HG03432 (cell line): ENCODE data around the gene ZNF236.
"Not testable (repeated sequence)": the region's sequence is repeated elsewhere in the genome, so short reads cannot be mapped to it uniquely, and the experiment has no call there.

Source experiments
- ATAC-seq: cut with Tn5 transposase; IDR thresholded peaks from one replicate; pipeline ENCODE4 v1.9.1; 2021; ENCODE audit warnings: mild to moderate bottlenecking, moderate library complexity; ENCODE audit not compliant: unreplicated experiment

Gene ZNF236

GRCh38 chr18:76985156-76985950, 163.0 kb downstream of the ZNF236 start:
- no peak for ATAC-seq

GRCh38 chr18:76985951-76986236, 163.5 kb downstream of the ZNF236 start:
- no peak for ATAC-seq

DNA sequence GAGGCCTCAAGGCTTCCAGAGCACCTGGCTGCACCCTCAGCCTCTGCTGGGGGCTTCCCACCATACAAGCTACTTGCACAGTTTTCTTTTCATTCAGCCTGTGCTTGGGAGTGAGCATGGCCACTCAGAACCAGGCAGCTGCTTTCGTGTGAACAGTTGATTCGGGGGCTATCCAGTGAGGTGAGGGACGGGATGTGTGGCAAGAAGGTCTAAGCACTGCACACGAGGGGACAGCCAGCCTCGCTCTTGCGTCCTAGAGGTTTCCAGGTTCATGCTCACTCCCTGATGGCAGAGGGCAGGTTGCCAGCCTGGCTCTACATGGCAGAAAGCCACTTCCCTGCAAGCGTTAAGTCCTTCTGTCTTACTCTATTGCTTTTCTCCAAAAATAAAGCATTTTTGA, 164.0 kb downstream of the ZNF236 start:
- no peak for ATAC-seq

- no peak for ATAC-seq
Observed at GRCh38 chr18:76988031-76988826, 165.9 kb downstream of the ZNF236 start.

DNA sequence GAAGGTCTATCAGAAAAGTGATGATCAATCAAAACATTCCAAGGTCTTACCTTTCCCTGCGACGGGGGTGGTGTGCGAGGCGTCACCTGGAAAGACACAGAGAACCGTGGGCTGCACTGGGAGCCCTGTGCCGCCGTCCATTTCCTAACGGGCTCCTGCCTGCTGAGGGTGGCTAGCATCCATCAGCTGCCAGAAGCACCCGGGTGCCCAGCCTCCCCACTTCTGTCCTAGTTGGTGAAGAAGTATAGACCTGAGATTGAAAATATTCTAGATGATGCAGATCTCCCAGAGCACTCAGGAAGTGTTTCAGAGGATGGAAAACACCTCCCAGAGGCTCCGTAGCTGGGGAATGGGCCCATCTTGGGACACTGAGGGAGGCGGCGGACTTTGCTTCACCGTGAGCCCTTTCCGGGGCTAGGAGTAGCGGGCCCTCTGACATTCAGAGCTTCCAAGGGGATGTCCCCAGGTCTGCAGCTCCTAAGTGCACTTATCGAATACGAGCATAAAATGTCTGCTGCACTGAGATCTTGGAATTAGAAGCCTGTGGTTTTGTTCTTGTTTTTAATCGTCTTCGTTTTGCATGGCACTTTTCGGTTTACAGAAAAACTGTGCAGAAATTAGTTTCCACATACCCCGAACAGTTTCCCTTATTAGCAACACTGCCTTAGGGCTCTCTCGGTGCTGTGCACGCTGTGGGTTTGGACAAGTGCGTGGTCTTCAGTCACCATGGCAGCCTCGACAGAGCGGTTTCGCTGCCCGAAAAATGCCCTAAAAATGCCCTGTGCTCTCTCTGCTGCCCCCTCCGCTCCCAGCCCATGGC, 166.7 kb downstream of the ZNF236 start:
- no peak for ATAC-seq

- no peak for ATAC-seq
Observed at GRCh38 chr18:76989647-76990190, 167.4 kb downstream of the ZNF236 start.

GRCh38 chr18:76990343-76991020, 168.1 kb downstream of the ZNF236 start:
- ATAC-seq: not testable (repeated sequence)

DNA sequence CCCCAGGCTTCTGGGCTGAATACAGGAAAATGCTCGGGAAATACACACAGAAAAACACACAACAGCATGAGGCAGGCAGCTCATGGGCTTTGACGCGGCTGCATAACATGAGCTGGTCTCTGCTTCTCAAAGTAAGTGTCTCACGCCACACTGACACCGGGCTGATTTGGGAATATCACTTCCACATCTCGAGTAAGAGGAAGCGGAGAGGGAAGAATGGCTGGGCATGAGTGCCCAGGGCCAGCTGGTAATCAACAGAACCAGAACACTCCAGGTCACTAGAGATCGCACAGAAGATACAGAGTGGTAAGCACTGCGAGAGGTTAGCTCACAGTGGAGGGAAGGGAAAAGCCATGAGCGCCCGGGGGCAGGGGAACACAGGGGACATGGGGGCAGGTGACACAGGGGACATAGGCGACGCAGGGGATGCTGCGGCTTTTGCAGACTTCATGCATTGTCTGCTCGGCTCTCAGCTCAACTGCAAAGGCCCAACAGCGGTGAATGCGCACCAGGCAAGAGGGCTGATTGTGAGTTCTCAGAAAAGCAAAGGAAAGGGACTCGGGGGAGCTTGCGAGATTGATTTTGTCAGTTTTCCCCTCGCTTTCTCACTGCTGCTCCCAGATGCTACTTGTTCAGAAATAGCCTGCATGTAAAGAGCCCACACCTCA, 168.8 kb downstream of the ZNF236 start:
- no peak for ATAC-seq

GRCh38 chr18:76992226-76993084, 170.1 kb downstream of the ZNF236 start:
- ATAC-seq: no peak

DNA sequence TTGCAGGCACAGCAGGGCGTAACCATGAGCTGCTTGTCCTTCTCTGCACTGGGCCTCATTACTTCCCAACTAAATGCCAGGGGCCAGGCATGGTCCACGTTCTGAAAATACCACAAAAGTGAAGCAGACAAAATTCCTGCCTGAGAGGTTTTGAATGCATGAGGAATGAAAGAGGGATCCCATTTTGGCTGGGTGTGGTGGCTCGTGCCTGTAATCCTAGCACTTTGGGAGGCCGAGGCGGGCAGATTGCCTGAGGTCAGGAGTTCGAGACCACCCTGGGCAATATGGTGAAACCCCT, 170.7 kb downstream of the ZNF236 start:
- ATAC-seq: no peak

GRCh38 chr18:76993573-76993972, 171.2 kb downstream of the ZNF236 start:
- ATAC-seq: no peak

DNA sequence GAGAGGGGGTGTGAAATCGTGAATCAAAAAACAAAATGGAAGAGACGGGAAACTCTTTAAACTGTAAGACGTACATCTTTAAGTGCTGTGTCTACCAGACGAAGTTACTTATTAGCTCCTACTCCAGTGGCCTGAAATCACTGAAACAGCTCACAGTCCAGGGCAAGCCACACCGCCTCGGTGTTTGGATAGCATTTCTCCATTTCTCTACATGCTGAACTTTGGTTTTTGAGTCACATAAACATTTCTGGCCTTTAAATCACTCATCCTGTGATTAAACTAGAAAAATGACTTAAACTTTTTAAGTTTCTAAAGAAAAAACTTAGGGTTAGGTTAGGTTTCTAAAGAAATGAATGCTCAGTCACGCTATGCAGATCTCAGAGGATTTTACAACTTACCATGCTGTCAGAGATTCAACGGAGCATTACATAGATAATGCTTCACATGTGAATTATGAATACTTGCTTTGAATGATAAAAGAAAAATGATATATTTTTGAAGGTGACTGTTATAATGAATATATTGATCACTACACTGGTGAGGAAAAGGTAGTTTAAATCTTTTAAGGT, 171.8 kb downstream of the ZNF236 start:
- no peak for ATAC-seq

GRCh38 chr18:76995896-76996295, 173.5 kb downstream of the ZNF236 start:
- no peak for ATAC-seq

- ATAC-seq: no peak
Observed at GRCh38 chr18:76996429-76996828, 174.1 kb downstream of the ZNF236 start.

DNA sequence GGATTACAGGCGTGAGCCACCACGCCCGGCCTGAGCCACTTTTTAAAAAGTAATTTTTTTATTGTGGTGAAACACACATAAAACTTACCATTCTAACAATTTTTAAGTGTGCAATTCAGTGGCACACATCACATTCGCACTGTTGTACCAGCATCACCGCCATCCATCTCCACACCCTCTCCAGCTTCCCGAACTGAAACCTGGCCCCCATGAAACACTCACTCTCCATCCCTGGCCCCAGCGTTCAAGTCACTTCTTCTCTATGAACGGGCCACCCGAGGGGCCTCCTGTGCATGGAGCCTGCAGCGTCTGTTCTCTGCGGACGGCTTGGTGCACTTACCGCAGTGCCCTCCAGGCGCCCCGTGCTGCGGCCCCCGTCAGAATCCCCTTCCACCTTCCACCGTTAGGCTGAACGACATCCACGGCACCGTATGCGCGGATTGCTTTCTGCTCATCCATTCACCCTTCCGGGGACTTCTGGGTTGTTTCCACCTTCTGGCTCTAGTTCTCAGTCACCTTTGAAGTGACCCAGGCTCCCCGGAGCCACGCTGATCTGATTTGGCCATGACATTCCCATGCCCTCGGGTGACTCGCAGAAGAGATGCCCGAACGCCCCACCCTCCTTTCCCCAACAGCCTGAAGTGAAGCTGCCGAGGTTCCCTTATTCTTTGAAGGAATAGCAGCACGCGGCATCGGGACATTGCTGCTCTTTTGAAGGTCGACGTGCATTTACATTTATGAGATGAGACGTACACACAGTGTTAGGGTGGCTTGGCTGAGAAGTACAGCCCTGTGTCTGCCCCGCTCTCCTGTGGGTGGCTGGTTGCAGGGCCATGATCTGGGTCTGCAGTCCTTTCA, 175.8 kb downstream of the ZNF236 start:
- no peak for ATAC-seq

DNA sequence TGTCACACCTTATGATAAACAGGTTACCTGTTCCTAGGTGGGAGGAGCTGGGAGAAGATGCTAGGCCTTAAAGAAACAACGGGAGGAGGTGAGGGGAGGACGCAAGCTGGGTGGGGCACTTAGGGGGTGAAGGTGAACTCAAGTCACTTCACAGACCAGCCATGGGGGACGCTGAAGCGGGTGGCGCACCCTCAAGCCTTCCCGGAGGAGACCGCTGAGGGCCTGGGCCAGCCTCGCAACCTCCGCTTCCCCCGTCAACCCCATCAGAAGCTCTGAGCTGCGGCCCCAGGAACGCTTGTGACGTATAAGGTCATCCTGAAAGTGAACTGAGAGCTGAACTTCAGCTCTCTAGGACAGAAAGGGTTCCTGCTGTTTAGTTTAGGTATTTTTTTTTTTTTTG, 176.7 kb downstream of the ZNF236 start:
- no peak for ATAC-seq

DNA sequence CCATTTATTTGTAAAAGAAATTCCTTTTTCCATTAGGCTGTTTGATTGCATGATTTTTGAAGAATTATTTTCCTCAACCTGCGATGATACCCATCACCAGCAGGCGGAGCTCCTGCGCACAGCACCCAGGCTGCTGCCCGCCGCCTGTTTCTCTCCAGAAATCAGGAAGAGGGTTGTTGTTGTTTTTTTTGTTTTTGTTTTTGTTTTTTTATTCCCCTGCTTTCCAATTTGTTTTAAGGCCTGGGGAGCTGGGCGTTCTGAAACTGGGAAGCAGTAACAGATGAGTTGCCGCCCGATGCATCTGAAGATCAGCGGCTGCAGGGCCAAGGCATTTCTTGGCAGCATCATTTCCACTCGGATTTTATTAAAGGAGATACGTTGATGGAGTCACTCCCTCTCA, 178.2 kb downstream of the ZNF236 start:
- peak; percentile 43 for ATAC-seq

DNA sequence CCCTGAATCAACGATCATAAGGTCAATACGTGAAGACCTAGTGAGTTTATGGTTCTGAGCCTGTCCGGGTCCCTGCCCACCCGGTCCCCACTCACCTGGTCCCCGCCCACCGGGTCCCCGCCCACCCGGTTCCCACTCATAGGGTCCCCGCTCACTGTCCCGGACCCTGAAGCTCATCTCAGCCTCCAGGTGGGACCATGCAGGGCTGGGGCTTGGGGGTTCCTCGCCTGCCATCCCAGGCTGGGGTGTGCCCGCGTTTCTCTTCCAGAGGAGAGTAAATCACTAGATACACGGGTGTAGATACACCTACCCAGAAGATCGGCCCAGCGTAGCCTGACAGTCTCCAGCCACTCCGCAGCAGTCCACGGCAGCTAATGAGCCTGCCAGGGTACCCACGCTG, 178.7 kb downstream of the ZNF236 start:
- ATAC-seq: no peak
